GM12878 (cell line): Measurements from ENCODE around the gene POU3F4. TPM values are rescaled to one million over a fixed set of nuclear protein-coding genes. Genes with fewer than 3 reads are reported as not detected.

Source experiments
- ATAC-seq: fragments of 200-7000 bp; cut with Tn5 transposase; 3 replicates; pipeline ENCODE4 v1.9.1; 2020; ENCODE audit warnings: mild to moderate bottlenecking, moderate library complexity
- Bru-seq: library from RNA; stranded (reverse); fragments of 400-500 nt; gene quantifications from one replicate; lab custom pipeline; 2021; lab: Mats Ljungman, UMichigan
- BruChase-seq, 2 experiments: library from RNA; stranded (reverse); fragments of 400-500 nt; gene quantifications; one replicate each; lab custom pipeline; 2021; lab: Mats Ljungman, UMichigan
- BruUV-seq: library from RNA; stranded (reverse); fragments of 400-500 nt; replicated peaks from 2 replicates; lab custom pipeline; 2021; lab: Mats Ljungman, UMichigan
- CTCF ChIA-PET: fragments of 300-600 bp; sonication (Branson Sonifier 250); formaldehyde crosslinking; extraction: SDS; loops from one replicate; lab custom pipeline; 2021; ENCODE audit warnings: inconsistent platforms; lab: Yijun Ruan, JAX
- POLR2A ChIA-PET: fragments of 350-600 bp; formaldehyde crosslinking; extraction: SDS; loops from one replicate; lab custom pipeline; 2021; ENCODE audit warnings: inconsistent platforms; lab: Charles Lee
- RAD21 ChIA-PET: fragments of 300-600 bp; sonication (Branson Sonifier 250); formaldehyde crosslinking; loops from one replicate; lab custom pipeline; 2023; ENCODE audit warnings: antibody characterized with exemption; ENCODE audit not compliant: unreplicated experiment; lab: Charles Lee
- SMC1A ChIA-PET: fragments of 300-600 bp; sonication (Branson Sonifier 250); formaldehyde crosslinking; loops from one replicate; lab custom pipeline; 2023; ENCODE audit not compliant: unreplicated experiment, uncharacterized antibody; lab: Charles Lee
- DNase-seq: peaks from one replicate; pipeline ENCODE4 v3.0.0-alpha.2; 2011; ENCODE audit warnings: low read depth, low spot score
- FAIRE-seq: peaks from 3 replicates; lab custom pipeline; 2011; peaks lifted over from hg19 to GRCh38; lab: Jason Lieb, UNC
- H2AFZ ChIP-seq: 2 replicates; pipeline ENCODE4 v1.6.0; 2011; ENCODE audit warnings: low read depth, low read length, control low read depth; ENCODE audit not compliant: control insufficient read depth
- H3K27ac ChIP-seq: 2 replicates; pipeline ENCODE4 v1.5.1; 2011; ENCODE audit warnings: control low read depth; ENCODE audit not compliant: control insufficient read depth, insufficient read depth
- H3K27me3 ChIP-seq, 2 experiments: replicated peaks in 1 of 2; 2 replicates each; pipeline versions ENCODE4 v1.6.0 to v1.6.1; 2011; ENCODE audit warnings: low read length in 1 of 2; ENCODE audit not compliant: control insufficient read depth in 2 of 2, insufficient read depth in 2 of 2
- H3K36me3 ChIP-seq, 2 experiments: 2 replicates each; pipeline ENCODE4 v1.5.1; 2011; ENCODE audit warnings: low read length in 1 of 2; ENCODE audit not compliant: control insufficient read depth in 2 of 2, insufficient read depth in 2 of 2
- H3K4me1 ChIP-seq: 2 replicates; pipeline ENCODE4 v1.6.1; 2011; ENCODE audit warnings: mild to moderate bottlenecking, low read length, moderate library complexity, mixed read lengths; ENCODE audit not compliant: control insufficient read depth, insufficient read depth
- H3K4me2 ChIP-seq: 2 replicates; pipeline ENCODE4 v1.6.0; 2011; ENCODE audit warnings: control low read depth; ENCODE audit not compliant: control insufficient read depth, insufficient read depth
- H3K4me3 ChIP-seq: fragments of 200-600 bp; sonication (generic); 2 replicates; pipeline ENCODE4 v1.5.1; 2016
- H3K79me2 ChIP-seq: 2 replicates; pipeline ENCODE4 v1.6.0; 2011; ENCODE audit warnings: low read length; ENCODE audit not compliant: control insufficient read depth, insufficient read depth
- H3K9ac ChIP-seq: 2 replicates; pipeline ENCODE4 v1.8.0; 2011; ENCODE audit warnings: low read length, control low read depth, mixed read lengths; ENCODE audit not compliant: control insufficient read depth, insufficient read depth
- H3K9me3 ChIP-seq: replicated peaks from 3 replicates; pipeline ENCODE4 v1.5.1; 2011; ENCODE audit warnings: mild to moderate bottlenecking, low read length; ENCODE audit not compliant: control insufficient read depth, insufficient read depth
- H4K20me1 ChIP-seq: 2 replicates; pipeline ENCODE4 v1.6.0; 2011; ENCODE audit not compliant: control insufficient read depth, insufficient read depth
- ESRRA ChIP-seq: IDR thresholded peaks from 2 replicates; pipeline ENCODE4 v1.6.1; 2012; ENCODE audit warnings: mild to moderate bottlenecking, low read length, improper control_type of control experiment
- FOS ChIP-seq: IDR thresholded peaks from 3 replicates; pipeline ENCODE4 v1.6.1; 2011; ENCODE audit warnings: borderline replicate concordance; ENCODE audit not compliant: insufficient read length; ENCODE audit errors: extremely low read depth
- FOXM1 ChIP-seq: IDR thresholded peaks from 2 replicates; pipeline ENCODE4 v1.6.1; 2012; ENCODE audit warnings: low read depth, mild to moderate bottlenecking, inconsistent platforms, low read length, moderate library complexity
- KAT2A ChIP-seq: conservative IDR thresholded peaks from 2 replicates; pipeline ENCODE4 v1.6.1; 2011; ENCODE audit warnings: low read depth, low read length; ENCODE audit not compliant: control insufficient read depth
- LARP7 ChIP-seq: fragments of 450-650 bp; IDR thresholded peaks from 2 replicates; pipeline ENCODE4 v1.6.1; 2017; ENCODE audit warnings: mild to moderate bottlenecking
- POLR2A ChIP-seq: IDR thresholded peaks from 2 replicates; pipeline ENCODE4 v1.6.1; 2011; ENCODE audit warnings: low read depth, mild to moderate bottlenecking, low read length
- RB1 ChIP-seq: fragments of 450-650 bp; formaldehyde crosslinking; IDR thresholded peaks from 2 replicates; pipeline ENCODE4 v1.6.1; 2017; ENCODE audit warnings: mild to moderate bottlenecking, borderline replicate concordance
- SIN3A ChIP-seq: IDR thresholded peaks from 2 replicates; pipeline ENCODE4 v1.6.1; 2012; ENCODE audit warnings: low read depth, low read length, improper control_type of control experiment
- STAT3 ChIP-seq: IDR thresholded peaks from 2 replicates; pipeline ENCODE4 v1.6.1; 2011; ENCODE audit warnings: low read depth, low read length, improper control_type of control experiment
- SUZ12 ChIP-seq: fragments of 200-600 bp; sonication (generic); IDR thresholded peaks from one replicate; pipeline ENCODE4 v1.6.1; 2018; ENCODE audit warnings: antibody characterized with exemption, mild to moderate bottlenecking; ENCODE audit not compliant: unreplicated experiment
- TAF1 ChIP-seq: IDR thresholded peaks from 2 replicates; pipeline ENCODE4 v1.6.1; 2011; ENCODE audit warnings: mild to moderate bottlenecking, low read depth, low read length, borderline replicate concordance
- TBL1XR1 ChIP-seq: IDR thresholded peaks from 2 replicates; pipeline ENCODE4 v1.6.1; 2012; ENCODE audit warnings: low read depth, low read length, improper control_type of control experiment
- YBX1 ChIP-seq: fragments of 450-650 bp; IDR thresholded peaks from 2 replicates; pipeline ENCODE4 v1.6.1; 2016; ENCODE audit warnings: antibody characterized with exemption
- WGBS: methylation state at CpG from one replicate; pipeline ENCODE4 v1.1.6; 2016; ENCODE audit warnings: low lambda C conversion rate; ENCODE audit not compliant: insufficient replicate concordance, insufficient coverage; ENCODE audit errors: missing lambda C conversion rate; 5-methylcytosine and 5-hydroxymethylcytosine counted together
- in situ Hi-C: fragments of 300-500 bp; cut with MboI; formaldehyde crosslinking; loops from 9 replicates; pipeline ENCODE4 v1.14.3; 2018; ENCODE audit warnings: mixed read lengths
- intact Hi-C: fragments of 100-400 bp; cut with micrococcal nuclease; formaldehyde crosslinking; loops from one replicate; pipeline ENCODE4 v1.14.2; 2022; ENCODE audit not compliant: unreplicated experiment
- long read RNA-seq, 2 experiments: library from polyadenylated mRNA; unstranded; transcript quantifications; one replicate each; pipeline ENCODE4 v2.0.0, GENCODE V29; 2019 to 2020
- polyA minus RNA-seq, 3 experiments: library from RNA; depleted of rRNA, polyadenylated mRNA; stranded (reverse); fragments of >200 nt; gene quantifications; 2 replicates each; pipeline ENCODE4 v1.2.3, GENCODE V29; 2011
- polyA plus RNA-seq, 11 experiments: library from polyadenylated mRNA; depleted of rRNA in 4 of 11; unstranded in 6 of 11; stranded (reverse) in 5 of 11; fragments of >200 nt; fragmentation: Nextera tagmentation in 4 of 11; fragmentation: Illumina TruSeq in 1 of 11; extraction: Ambion mirVana in 4 of 11; extraction: Trizol in 1 of 11; gene quantifications; 1 replicate in 1 of 11; 2 replicates in 10 of 11; pipeline versions ENCODE4 v1.2.1 to v1.2.3, GENCODE V29; 2011 to 2016; ENCODE audit warnings: inconsistent platforms in 2 of 11, missing spikeins in 2 of 11, low read depth in 1 of 11
- total RNA-seq, 4 experiments: library from RNA; depleted of rRNA in 3 of 4; stranded (reverse); fragments of >200 nt in 3 of 4; fragmentation: Illumina TruSeq in 1 of 4; extraction: Trizol in 1 of 4; gene quantifications; 2 replicates each; pipeline versions ENCODE4 v1.2.1 to v1.2.3, GENCODE V29; 2013 to 2021
- TF ChIP-seq, protein P1 (sequence below): fragments of 450-650 bp; IDR thresholded peaks from 2 replicates; pipeline ENCODE4 v1.6.1; 2017; ENCODE audit warnings: mild to moderate bottlenecking, low read depth, inconsistent platforms; ENCODE audit not compliant: poor library complexity, severe bottlenecking
- TF ChIP-seq, protein P2 (sequence below): IDR thresholded peaks from 2 replicates; pipeline ENCODE4 v1.6.1; 2012; ENCODE audit warnings: low read length, inconsistent platforms
- TF ChIP-seq, protein P3 (sequence below): fragments of 450-650 bp; IDR thresholded peaks from 2 replicates; pipeline ENCODE4 v1.6.1; 2018; ENCODE audit warnings: mild to moderate bottlenecking, low read depth, moderate library complexity; ENCODE audit not compliant: partially characterized antibody

The POU3F4 gene
- total RNA-seq (2013; cell fraction: nucleolus; rRNA removed): not detected in 2 replicates
- total RNA-seq (2014; rRNA removed) (not detected in 2 replicates), total RNA-seq (2014; rRNA removed; fragmentation: Illumina TruSeq; extraction: Trizol) (not detected in 2 replicates), total RNA-seq (2021) (not detected in 2 replicates), polyA plus RNA-seq (2011; rRNA removed) (0.01 TPM in 1 of 2 replicates, not detected in the other), polyA plus RNA-seq (2014; fragmentation: Illumina TruSeq; extraction: Trizol) (not detected in 2 replicates), polyA plus RNA-seq (2014; fragmentation: Nextera tagmentation; extraction: Ambion mirVana) (not detected), polyA plus RNA-seq (2014; rRNA removed) (not detected in 2 replicates), polyA plus RNA-seq (2016; fragmentation: Nextera tagmentation; extraction: Ambion mirVana) (not detected), polyA minus RNA-seq (2011; rRNA and poly(A)+ RNA removed) (not detected in 2 replicates), Bru-seq, nascent RNA (not detected), BruChase-seq, experiment 1, labeled RNA remaining after a 6-hour chase (not detected), BruChase-seq, experiment 2, labeled RNA remaining after a 2-hour chase (not detected)
- not detected for polyA plus RNA-seq (2011; ENCODE audit: low read depth)
- polyA plus RNA-seq (2011; cell fraction: cytosol; rRNA removed): not detected in 2 replicates
- polyA plus RNA-seq (2011; cell fraction: nucleus; rRNA removed): not detected in 2 replicates
- polyA plus RNA-seq (2012): not detected in 2 replicates
- polyA minus RNA-seq (2011; cell fraction: cytosol; rRNA and poly(A)+ RNA removed): not detected in 2 replicates
- not detected in 2 replicates for polyA minus RNA-seq (2011; cell fraction: nucleus; rRNA and poly(A)+ RNA removed)
- long read RNA-seq, experiment 1: 0 reads
- long read RNA-seq, experiment 2: 0 reads

DNA sequence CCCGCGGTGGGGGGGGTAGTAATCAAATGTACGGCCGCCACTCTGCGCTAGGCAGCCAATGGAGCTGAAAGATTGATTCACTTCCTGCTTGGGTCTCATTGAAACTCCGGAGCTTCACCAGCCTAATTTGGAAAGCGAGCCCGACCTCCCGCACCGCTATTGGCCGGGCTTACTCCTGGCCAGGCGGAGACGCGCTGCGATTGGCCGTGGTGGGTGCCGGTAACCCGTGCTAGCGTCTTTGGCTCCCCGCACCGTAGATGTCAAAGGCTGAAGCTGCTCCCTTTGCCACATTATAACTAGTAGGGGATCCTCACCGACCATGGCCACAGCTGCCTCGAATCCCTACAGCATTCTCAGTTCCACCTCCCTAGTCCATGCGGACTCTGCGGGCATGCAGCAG lies at the start of gene POU3F4:
Gene POU3F4 (plus strand): TSS at position 285 of the 400 bp plus-strand sequence. CDS start 35 bp downstream, at position 320.
- Histone ChIP-seq H3K36me3 (no peaks in the 10 kb centered on the region), H3K79me2 (no peaks in the 10 kb centered on the region), H3K9ac (no peak within 1 kb of the TSS), H4K20me1 (no peaks in the 10 kb centered on the region), H3K9me3 (no peaks in the 10 kb centered on the region; the same call in 2 of the 3 replicates), H3K4me3 (no peak within 1 kb of the TSS), H3K4me2 (no peak within 1 kb of the TSS), H3K27me3 (no peaks in the 10 kb centered on the region), H2AFZ (no peak within 1 kb of the TSS), H3K27ac (no peak within 1 kb of the TSS), H3K4me1 (no peaks in the 10 kb centered on the region)
- ChIA-PET CTCF (no interaction called here), POLR2A (no interaction called here), SMC1A (no interaction called here), RAD21 (no interaction called here)
- intact Hi-C loops: no loop called here
- 59% methylated on average over 25 of the region's 25 CpGs for WGBS
- DNase-seq (no peak), ATAC-seq (no peak), FAIRE-seq (no peak)
- in situ Hi-C loops: no loop called here
- BruUV-seq: no TSS peak
- TF ChIP-seq, protein P1, sequence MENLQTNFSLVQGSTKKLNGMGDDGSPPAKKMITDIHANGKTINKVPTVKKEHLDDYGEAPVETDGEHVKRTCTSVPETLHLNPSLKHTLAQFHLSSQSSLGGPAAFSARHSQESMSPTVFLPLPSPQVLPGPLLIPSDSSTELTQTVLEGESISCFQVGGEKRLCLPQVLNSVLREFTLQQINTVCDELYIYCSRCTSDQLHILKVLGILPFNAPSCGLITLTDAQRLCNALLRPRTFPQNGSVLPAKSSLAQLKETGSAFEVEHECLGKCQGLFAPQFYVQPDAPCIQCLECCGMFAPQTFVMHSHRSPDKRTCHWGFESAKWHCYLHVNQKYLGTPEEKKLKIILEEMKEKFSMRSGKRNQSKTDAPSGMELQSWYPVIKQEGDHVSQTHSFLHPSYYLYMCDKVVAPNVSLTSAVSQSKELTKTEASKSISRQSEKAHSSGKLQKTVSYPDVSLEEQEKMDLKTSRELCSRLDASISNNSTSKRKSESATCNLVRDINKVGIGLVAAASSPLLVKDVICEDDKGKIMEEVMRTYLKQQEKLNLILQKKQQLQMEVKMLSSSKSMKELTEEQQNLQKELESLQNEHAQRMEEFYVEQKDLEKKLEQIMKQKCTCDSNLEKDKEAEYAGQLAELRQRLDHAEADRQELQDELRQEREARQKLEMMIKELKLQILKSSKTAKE: no peak
- TF ChIP-seq YBX1 (no peak), ESRRA (no peak), FOS (no peak), POLR2A (no peak), RB1 (no peak), TBL1XR1 (no peak), SUZ12 (no peak), FOXM1 (no peak), KAT2A (no peak), STAT3 (no peak), TAF1 (no peak), SIN3A (no peak), LARP7 (no peak)
- TF ChIP-seq, protein P2, sequence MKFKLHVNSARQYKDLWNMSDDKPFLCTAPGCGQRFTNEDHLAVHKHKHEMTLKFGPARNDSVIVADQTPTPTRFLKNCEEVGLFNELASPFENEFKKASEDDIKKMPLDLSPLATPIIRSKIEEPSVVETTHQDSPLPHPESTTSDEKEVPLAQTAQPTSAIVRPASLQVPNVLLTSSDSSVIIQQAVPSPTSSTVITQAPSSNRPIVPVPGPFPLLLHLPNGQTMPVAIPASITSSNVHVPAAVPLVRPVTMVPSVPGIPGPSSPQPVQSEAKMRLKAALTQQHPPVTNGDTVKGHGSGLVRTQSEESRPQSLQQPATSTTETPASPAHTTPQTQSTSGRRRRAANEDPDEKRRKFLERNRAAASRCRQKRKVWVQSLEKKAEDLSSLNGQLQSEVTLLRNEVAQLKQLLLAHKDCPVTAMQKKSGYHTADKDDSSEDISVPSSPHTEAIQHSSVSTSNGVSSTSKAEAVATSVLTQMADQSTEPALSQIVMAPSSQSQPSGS: no peak
- TF ChIP-seq, protein P3, sequence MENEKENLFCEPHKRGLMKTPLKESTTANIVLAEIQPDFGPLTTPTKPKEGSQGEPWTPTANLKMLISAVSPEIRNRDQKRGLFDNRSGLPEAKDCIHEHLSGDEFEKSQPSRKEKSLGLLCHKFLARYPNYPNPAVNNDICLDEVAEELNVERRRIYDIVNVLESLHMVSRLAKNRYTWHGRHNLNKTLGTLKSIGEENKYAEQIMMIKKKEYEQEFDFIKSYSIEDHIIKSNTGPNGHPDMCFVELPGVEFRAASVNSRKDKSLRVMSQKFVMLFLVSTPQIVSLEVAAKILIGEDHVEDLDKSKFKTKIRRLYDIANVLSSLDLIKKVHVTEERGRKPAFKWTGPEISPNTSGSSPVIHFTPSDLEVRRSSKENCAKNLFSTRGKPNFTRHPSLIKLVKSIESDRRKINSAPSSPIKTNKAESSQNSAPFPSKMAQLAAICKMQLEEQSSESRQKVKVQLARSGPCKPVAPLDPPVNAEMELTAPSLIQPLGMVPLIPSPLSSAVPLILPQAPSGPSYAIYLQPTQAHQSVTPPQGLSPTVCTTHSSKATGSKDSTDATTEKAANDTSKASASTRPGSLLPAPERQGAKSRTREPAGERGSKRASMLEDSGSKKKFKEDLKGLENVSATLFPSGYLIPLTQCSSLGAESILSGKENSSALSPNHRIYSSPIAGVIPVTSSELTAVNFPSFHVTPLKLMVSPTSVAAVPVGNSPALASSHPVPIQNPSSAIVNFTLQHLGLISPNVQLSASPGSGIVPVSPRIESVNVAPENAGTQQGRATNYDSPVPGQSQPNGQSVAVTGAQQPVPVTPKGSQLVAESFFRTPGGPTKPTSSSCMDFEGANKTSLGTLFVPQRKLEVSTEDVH: no peak
